Body of pancreas (tissue), 4 donors: Measurements from ENCODE around the gene RAPGEF1.

Experiments used
- POLR2A ChIP-seq, 3 donors: fragments of 450-650 bp; IDR thresholded peaks; one replicate each; pipeline ENCODE4 v1.6.1; 2016; ENCODE audit warnings: antibody characterized with exemption in 3 of 3, mild to moderate bottlenecking in 2 of 3
- TF ChIP-seq, protein P1 (sequence below), 7 experiments: fragments of 450-650 bp in 4 of 7; fragments of 200-600 bp in 3 of 7; sonication (generic) in 3 of 7; IDR thresholded peaks; one replicate each; pipeline ENCODE4 v1.5.1; 2016 to 2019; ENCODE audit warnings: antibody characterized with exemption in 7 of 7

DNA sequence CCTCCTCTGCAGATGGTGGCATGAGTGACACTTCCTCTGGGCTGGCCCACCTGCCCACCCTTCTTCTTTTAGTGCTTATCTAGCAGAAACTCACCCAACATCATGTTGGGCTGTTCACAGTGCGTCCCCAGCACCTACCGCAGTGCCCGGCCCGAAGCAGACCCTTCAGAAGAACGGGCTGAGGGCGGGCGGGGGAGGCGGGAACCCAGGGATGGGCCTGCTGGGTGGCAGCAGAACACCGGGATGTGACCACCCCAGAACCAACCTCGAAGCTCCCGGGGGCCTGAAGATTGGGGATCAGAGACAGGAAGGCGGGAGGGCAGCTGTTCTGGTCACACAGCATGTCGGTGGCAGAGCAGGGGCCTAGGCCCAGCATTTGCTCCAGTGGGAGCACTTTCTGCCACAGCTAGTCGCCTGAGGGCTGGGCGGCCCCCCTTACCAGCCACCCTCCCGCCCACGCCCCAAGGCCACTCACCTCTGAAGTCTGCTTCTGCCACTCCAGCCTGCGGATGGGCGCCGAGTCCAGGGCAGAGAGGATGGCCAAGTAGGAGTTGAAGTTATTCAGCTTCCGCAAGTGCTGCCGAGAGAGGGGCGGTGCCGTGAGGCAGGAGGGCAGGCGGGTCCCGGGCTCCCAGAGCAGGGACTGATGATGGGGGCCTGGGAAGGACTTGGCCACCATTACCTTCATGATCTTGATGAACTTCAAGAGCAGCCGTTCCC lies 155.9 kb downstream of the RAPGEF1 start:
- TF ChIP-seq, protein P1, sequence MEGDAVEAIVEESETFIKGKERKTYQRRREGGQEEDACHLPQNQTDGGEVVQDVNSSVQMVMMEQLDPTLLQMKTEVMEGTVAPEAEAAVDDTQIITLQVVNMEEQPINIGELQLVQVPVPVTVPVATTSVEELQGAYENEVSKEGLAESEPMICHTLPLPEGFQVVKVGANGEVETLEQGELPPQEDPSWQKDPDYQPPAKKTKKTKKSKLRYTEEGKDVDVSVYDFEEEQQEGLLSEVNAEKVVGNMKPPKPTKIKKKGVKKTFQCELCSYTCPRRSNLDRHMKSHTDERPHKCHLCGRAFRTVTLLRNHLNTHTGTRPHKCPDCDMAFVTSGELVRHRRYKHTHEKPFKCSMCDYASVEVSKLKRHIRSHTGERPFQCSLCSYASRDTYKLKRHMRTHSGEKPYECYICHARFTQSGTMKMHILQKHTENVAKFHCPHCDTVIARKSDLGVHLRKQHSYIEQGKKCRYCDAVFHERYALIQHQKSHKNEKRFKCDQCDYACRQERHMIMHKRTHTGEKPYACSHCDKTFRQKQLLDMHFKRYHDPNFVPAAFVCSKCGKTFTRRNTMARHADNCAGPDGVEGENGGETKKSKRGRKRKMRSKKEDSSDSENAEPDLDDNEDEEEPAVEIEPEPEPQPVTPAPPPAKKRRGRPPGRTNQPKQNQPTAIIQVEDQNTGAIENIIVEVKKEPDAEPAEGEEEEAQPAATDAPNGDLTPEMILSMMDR (IDR thresholded peaks at IDR 0.05): no peak
- no peak for TF ChIP-seq POLR2A (IDR thresholded peaks at IDR 0.05)
